AG08396 (cell line): ENCODE results near the gene SPATS2.
A peak's percentile ranks its signal among the peaks of the same experiment; 100 is the strongest.
"Not testable (repeated sequence)": the region's sequence is repeated elsewhere in the genome, so short reads cannot be mapped to it uniquely, and the experiment has no call there.

Experiments used
- DNase-seq: peaks from one replicate; pipeline ENCODE4 v3.0.0; 2012; ENCODE audit warnings: low spot score, mixed read lengths

Gene SPATS2

GRCh38 chr12:49410818-49411217, 43.6 kb downstream of the SPATS2 start:
- no peak for DNase-seq

- DNase-seq: peak; percentile 9
Measured at GRCh38 chr12:49413010-49413409, 45.7 kb downstream of the SPATS2 start.

GRCh38 chr12:49413796-49414195, 46.5 kb downstream of the SPATS2 start:
- DNase-seq: no peak

- no peak for DNase-seq
Measured at GRCh38 chr12:49414364-49414763, 47.1 kb downstream of the SPATS2 start.

GRCh38 chr12:49415521-49415970, 48.3 kb downstream of the SPATS2 start:
- DNase-seq: no peak

- DNase-seq: no peak
Measured at GRCh38 chr12:49416892-49417291, 49.6 kb downstream of the SPATS2 start.

DNA sequence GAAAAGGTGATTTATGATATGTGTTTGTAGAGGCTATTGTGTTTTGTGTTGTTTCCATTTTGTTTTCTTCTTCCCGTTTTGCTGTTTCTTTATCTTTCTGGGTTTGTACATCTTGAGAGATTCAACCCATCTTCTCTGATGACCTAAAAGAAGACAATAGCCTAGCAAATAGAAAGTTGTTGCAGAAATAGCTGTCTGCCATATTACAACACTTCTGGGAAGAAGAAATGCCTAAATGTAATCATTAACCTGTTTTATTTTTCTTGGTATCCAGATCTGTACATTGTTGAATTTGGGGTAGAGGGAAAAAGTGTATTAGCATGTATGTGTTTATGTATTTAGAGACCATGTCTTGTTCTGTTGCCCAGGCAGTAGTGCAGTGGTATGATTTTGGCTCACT, 50.3 kb downstream of the SPATS2 start:
- DNase-seq: no peak

GRCh38 chr12:49420556-49420955, 53.3 kb downstream of the SPATS2 start:
- DNase-seq: no peak

GRCh38 chr12:49422114-49422513, 54.9 kb downstream of the SPATS2 start:
- DNase-seq: no peak

DNA sequence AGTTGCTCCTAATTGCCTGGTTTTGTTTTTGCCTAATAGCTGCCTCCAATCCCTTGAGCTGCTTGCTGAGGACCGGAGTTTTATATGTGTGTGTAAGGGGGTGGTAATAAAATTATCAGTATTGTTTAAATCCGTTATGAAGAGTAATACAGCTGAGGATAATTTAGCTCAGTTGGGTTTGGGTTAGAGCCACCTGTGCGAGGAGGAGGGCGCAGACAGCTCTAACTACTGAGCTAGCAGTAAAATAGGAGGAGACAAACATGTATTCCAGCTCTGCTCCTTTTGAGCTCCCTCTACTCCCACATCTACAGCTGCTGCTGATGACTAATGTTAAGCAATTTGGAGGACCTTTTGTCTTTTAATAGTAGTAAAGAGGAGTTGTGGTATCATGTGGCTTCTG, 61.5 kb downstream of the SPATS2 start:
- peak; percentile 44 for DNase-seq

DNA sequence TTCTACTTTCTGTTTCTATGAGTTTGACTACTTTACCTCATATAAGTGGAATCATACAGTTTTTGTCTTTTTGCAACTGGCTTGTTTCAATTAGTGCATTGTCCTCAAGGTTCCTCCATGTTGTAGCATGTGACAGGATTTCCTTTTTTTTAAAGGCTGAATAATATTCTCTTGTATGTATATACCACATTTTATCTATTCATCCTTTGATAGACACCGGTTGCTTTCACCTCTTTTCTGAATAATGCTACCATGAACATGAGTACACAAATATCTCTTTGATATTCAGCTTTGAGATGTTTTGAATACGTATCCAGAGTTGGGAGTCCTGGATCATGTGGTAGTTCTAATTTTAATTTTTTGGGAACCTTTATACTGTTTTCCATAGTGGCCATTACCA, 65.4 kb downstream of the SPATS2 start:
- DNase-seq: no peak

- DNase-seq: not testable (repeated sequence)
Measured at GRCh38 chr12:49436799-49437198, 69.5 kb downstream of the SPATS2 start.

DNA sequence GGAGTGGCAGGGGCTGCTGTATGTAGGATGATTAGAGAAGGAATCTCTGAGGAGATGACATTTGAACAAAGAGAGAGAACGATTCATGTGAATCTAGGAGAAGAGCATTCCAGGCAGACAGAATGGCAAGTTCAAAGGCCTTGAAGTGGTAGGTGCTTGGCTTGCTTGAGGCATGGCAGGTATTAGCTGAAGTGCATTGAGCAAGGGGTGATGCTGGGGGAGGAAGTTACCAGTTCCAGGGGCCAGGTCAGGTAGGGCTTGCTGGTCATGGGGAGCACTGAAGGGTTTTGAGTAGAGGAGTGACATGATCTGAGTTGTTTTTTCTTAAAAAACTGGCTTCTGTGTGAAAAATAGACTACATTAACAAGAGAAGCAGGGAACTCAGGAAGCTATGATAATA, 71.8 kb downstream of the SPATS2 start:
- no peak for DNase-seq

GRCh38 chr12:49440035-49440434, 72.8 kb downstream of the SPATS2 start:
- DNase-seq: no peak

DNA sequence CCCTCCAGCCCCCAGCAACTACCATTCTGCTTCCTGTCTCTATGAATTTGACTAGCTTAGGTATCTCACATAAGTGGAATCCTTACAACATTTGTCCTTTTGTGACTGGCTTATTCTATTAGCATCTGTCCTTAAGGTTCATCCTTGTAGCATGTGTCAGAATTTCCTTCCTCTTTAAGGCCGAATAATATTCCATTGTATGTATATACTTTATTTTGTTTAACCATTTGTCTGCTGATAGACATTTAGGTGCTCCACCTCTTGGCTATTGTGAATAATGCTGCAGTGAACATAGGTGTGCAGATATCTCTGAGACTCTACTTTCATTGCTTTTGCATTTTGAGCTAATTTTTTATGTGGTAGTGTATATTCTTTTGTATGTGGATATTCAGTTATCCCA, 75.7 kb downstream of the SPATS2 start:
- DNase-seq: no peak

DNA sequence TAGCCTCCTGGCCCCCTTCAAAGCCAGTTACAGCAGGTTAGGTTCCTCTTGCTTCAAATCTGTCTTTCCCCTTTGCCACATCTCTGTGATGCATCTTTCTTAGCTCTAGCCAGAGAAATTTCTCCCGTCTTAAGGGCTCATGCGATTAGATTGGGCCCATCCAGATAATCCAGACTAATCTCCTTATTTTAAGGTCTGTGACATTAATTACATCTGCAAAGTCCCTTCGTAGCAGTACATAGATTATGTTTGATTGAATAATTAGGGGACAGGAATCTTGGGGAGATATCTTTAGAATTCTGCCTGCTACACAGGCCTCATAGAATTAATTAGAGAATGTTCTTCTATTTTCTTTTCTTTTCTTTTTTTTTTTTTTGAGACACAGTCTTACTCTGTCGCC, 79.3 kb downstream of the SPATS2 start:
- DNase-seq: no peak

DNA sequence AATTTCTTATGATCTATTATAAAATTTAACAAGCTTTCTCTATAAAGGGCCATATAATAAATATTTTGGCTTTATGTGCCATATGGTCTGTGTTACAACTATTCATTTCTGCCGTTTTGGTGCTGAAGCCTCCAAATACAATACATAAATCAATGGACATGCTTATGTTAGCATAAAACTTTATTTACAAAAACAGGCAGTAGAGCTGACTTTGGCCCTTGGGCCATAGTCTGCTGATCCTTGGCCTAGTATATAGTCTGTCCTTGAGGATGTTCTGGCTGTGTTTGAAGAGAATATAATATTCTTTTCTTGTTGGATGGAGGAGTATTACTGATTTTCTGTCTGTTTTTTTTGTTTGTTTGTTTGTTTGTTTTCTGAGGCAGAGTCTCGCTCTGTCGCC, 81.6 kb downstream of the SPATS2 start:
- no peak for DNase-seq

- no peak for DNase-seq
Measured at GRCh38 chr12:49451468-49452259, 84.4 kb downstream of the SPATS2 start.

DNA sequence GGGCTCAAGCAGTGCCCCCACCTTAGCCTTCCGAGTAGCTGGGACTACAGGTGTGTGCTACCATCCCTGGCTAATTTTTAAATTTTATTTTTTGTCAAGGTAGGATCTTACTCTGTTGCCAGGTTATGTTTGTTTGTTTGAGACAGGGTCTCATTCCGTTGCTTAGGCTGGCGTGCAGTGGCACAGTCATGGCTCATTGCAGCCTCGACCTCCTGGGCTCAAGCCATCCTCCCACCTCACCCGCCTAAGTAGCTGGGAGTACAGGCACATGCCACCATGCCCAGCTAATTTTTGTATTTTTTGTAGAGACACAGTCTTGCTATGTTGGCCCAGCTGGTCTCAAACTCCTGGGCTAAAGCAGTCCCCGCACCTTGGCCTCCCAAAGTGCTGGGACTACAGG, 88.2 kb downstream of the SPATS2 start:
- DNase-seq: no peak

GRCh38 chr12:49456131-49456679, 88.9 kb downstream of the SPATS2 start:
- no peak for DNase-seq

- no peak for DNase-seq
Measured at GRCh38 chr12:49458816-49459215, 91.6 kb downstream of the SPATS2 start.

GRCh38 chr12:49461221-49461620, 94.0 kb downstream of the SPATS2 start:
- no peak for DNase-seq

- DNase-seq: no peak
Measured at GRCh38 chr12:49462083-49462744, 95.0 kb downstream of the SPATS2 start.
